ENCODE measurements around the gene SLC66A1. TPM values are rescaled to one million over a fixed set of nuclear protein-coding genes. Genes with fewer than 3 reads are reported as not detected.
"Not testable (repeated sequence)": the region's sequence is repeated elsewhere in the genome, so short reads cannot be mapped to it uniquely, and the experiment has no call there.

The SLC66A1 gene
- total RNA-seq, 2 donors from 2014 or later = 11.4 to 12.0 TPM

- no peak for TF ChIP-seq CTCF (IDR thresholded peaks at IDR 0.05)
- DNase-seq (ENCODE audit: low spot score) = no peak
- H3K27ac ChIP-seq = no peak overlapping the region
- peaks cover 0 to 5% of the 10 kb centered on the region in 2 donors for H3K4me1 ChIP-seq (ENCODE audit: control insufficient read depth in 1 of 2, low read depth in 2 of 2)
- H3K27me3 ChIP-seq (replicated peaks; ENCODE audit: insufficient read depth) = no peaks in the 10 kb centered on the region
- ATAC-seq (ENCODE audit: insufficient number of reproducible peaks, low FRiP score, low read depth) = no peak
- no peaks in the 10 kb centered on the region for H3K36me3 ChIP-seq
- H3K4me3 ChIP-seq = no peak overlapping the region
- H3K9me3 ChIP-seq = no peaks in the 10 kb centered on the region
Measured at GRCh38 chr1:19284881-19285280, 27.2 kb upstream of the SLC66A1 start.

- not testable (repeated sequence) for DNase-seq (ENCODE audit: low spot score); H3K36me3 ChIP-seq; H3K4me3 ChIP-seq; H3K27ac ChIP-seq; H3K27me3 ChIP-seq (replicated peaks; ENCODE audit: insufficient read depth); ATAC-seq (ENCODE audit: insufficient number of reproducible peaks, low FRiP score, low read depth); H3K4me1 ChIP-seq (ENCODE audit: control insufficient read depth in 1 of 2, low read depth in 2 of 2); H3K9me3 ChIP-seq
Measured at GRCh38 chr1:19285366-19285765, 26.8 kb upstream of the SLC66A1 start.

- not testable (repeated sequence) for H3K27ac ChIP-seq; ATAC-seq (ENCODE audit: insufficient number of reproducible peaks, low FRiP score, low read depth); H3K4me3 ChIP-seq; H3K4me1 ChIP-seq (ENCODE audit: control insufficient read depth in 1 of 2, low read depth in 2 of 2); H3K36me3 ChIP-seq; H3K27me3 ChIP-seq (replicated peaks; ENCODE audit: insufficient read depth); DNase-seq (ENCODE audit: low spot score); H3K9me3 ChIP-seq
Measured at GRCh38 chr1:19285807-19286206, 26.3 kb upstream of the SLC66A1 start.

GRCh38 chr1:19287436-19288185 is 24.5 kb upstream of the SLC66A1 start:
- no peak overlapping the region for H3K27ac ChIP-seq
- no peaks in the 10 kb centered on the region for H3K27me3 ChIP-seq (replicated peaks; ENCODE audit: insufficient read depth)
- TF ChIP-seq CTCF (IDR thresholded peaks at IDR 0.05) = no peak
- ATAC-seq (ENCODE audit: insufficient number of reproducible peaks, low FRiP score, low read depth) = no peak
- DNase-seq (ENCODE audit: low spot score) = no peak
- no peaks in the 10 kb centered on the region for H3K9me3 ChIP-seq
- no peaks in the 10 kb centered on the region for H3K36me3 ChIP-seq
- H3K4me3 ChIP-seq = no peak overlapping the region
- peaks cover 0 to 5% of the 10 kb centered on the region in 2 donors for H3K4me1 ChIP-seq (ENCODE audit: control insufficient read depth in 1 of 2, low read depth in 2 of 2)

- not testable (repeated sequence) for ATAC-seq (ENCODE audit: insufficient number of reproducible peaks, low FRiP score, low read depth); DNase-seq (ENCODE audit: low spot score); H3K36me3 ChIP-seq; H3K27ac ChIP-seq; H3K9me3 ChIP-seq; H3K27me3 ChIP-seq (replicated peaks; ENCODE audit: insufficient read depth); H3K4me1 ChIP-seq (ENCODE audit: control insufficient read depth in 1 of 2, low read depth in 2 of 2)
- H3K4me3 ChIP-seq = peak within 1 kb of the TSS; percentile 76
Measured at GRCh38 chr1:19288324-19289241, 23.5 kb upstream of the SLC66A1 start, which contains the start of gene AKR7A3. Gene AKR7A3 (minus strand): TSS chr1:19288770. CDS start chr1:19288709, 61 bp downstream.

GRCh38 chr1:19289244-19289643 is 22.9 kb upstream of the SLC66A1 start:
- DNase-seq (ENCODE audit: low spot score) (no peak), ATAC-seq (ENCODE audit: insufficient number of reproducible peaks, low FRiP score, low read depth) (no peak)
- H3K9me3 ChIP-seq = no peaks in the 10 kb centered on the region
- H3K4me1 ChIP-seq (ENCODE audit: control insufficient read depth in 1 of 2, low read depth in 2 of 2) = peaks cover 0 to 5% of the 10 kb centered on the region in 2 donors
- H3K36me3 ChIP-seq = no peaks in the 10 kb centered on the region
- TF ChIP-seq CTCF (IDR thresholded peaks at IDR 0.05) = no peak
- no peaks in the 10 kb centered on the region for H3K27me3 ChIP-seq (replicated peaks; ENCODE audit: insufficient read depth)
- peak overlapping the region; percentile 76 for H3K4me3 ChIP-seq
- H3K27ac ChIP-seq = no peak overlapping the region
